Measurements from ENCODE around the gene UQCC3.
A peak's percentile ranks its signal among the peaks of the same experiment; 100 is the strongest.

The UQCC3 gene

DNA sequence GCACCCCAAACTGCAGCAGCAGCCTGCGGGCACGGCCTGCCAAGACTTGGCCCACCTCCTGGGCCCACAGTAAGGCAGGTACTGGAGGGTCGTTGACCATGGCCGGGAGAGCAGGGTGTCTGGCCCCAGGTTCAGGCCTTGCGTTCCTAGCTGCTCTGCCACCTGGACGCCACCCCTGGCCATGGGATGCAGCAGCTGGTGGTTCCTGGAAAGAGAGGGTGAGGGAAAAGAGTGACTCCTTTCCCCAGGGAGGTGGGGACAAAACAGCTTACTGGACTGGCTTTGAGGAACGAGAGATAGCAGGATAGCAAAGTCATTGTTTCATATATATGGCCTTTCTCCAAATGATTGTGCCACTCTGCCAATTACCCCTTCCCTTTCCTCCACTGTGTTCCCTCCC is 33.9 kb downstream of the UQCC3 start:
- no peak for DNase-seq

DNA sequence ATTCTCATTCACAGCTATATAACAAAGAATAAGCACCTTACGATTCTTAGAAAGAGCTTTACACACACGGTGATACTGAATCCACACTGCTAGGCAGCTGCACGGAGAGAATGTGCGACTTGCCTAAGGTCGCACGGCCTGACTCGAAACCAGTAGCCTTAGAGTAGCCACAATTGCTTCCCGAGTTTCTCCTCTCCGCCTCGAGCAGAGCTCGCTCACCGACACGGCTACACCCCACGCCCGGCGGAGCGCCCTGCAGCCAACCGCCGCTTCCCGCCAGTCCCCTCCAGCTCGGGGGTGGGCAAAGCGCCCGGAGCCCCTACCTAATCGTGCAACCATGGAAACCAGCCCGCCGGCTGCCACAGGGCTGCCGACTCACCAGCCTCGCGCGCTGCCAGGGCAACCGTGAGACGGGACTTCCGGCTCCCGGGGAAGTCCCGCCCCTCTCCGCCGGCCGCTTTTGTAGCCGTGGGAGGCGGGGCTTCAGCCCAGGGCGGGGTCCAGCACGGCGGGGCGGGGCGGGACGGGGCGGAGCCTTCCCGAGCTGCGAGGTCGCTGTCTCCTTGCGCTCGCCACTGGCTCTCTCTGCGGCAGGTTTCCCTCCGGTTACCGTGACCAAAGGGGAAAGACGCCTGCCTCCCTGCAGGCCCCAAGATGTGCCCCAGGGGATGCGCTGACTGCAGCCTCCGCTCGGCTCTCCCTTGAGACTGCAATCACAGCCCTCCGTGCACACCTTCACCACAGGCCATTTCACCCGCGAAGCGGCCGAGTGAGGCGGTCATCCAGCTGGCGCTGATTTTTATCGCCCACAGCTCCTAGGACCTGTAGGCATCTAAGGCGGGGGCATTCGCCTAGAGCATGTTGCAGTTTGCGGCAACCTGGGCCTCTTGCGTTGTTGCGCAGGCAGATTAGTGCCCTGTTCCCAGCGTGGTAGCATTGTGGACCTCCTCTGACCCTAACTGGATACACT is 34.7 kb downstream of the UQCC3 start:
- peak; percentile 92 for DNase-seq

DNA sequence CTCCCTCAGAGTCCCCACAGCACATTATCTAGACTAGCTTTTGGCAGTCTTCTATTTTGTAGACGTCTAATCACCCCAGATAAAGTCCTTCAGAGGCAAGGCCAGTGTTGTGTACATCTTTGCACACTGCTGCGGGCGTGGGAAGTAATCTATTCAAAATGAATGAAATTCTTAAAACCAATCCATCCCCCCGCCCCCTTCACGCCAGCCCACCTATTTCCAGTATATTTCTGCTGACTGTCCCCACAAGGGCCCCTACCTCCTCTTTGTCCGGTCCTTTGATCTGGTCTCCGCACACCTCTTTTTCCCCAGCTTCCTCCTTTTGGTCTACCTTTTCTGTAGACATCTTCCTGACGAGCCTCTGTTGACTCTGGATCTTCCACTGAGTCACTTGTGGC is 35.4 kb downstream of the UQCC3 start:
- DNase-seq, result no peak

DNA sequence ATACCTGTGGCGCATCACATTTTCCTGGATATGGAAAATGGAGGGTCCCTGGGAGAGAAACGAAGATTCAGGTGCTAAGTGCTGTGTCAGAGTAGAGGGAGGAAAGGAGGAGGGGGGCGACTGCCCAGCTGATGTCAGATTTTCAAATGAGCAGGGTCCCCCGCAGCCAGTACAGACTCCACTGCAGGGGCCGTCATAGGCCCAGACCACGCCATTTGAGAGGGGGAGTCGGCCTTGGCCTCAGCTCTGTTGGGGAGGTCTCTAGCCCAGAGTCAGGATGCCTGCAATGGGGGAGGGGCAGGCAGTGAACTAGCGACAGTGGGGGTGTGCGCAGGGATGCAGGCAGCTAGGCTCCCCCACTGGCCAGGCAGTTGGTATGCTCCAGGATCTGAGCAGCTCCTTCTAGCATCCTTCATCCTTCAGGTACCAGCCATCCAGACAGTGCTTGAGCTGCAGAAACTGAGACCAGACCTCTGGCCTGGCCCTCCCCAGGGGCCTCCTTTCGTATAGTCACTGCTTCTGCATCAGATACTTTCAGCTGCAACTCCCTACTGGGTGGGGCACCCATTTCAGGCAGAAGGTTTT is 35.9 kb downstream of the UQCC3 start, which contains the start of the genes BSCL2 and GNG3:
TSS of gene BSCL2 (minus strand) at position 148 of the 585 bp plus-strand sequence. CDS start 229 bp downstream, outside the sequence.
TSS of gene GNG3 (plus strand) at position 400 of the 585 bp plus-strand sequence. CDS start 620 bp downstream, outside the sequence.
- DNase-seq, result no peak

DNA sequence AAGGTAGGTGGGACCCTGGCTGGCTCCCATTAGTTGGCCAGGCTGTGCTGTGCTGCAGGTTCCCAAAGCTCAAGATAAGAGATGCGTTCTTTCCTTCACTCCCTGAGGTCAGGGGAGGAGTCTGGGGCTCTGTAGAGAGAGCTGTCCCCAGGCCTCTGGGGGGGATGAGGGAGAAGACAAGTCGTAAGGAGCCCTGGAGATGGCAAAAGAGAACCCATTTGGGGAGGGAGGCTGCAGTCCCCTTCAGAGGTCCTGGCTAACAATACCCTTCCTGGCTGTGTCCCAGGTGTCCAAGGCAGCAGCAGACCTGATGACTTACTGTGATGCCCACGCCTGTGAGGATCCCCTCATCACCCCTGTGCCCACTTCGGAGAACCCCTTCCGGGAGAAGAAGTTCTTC is 36.9 kb downstream of the UQCC3 start:
- no peak for DNase-seq

DNA sequence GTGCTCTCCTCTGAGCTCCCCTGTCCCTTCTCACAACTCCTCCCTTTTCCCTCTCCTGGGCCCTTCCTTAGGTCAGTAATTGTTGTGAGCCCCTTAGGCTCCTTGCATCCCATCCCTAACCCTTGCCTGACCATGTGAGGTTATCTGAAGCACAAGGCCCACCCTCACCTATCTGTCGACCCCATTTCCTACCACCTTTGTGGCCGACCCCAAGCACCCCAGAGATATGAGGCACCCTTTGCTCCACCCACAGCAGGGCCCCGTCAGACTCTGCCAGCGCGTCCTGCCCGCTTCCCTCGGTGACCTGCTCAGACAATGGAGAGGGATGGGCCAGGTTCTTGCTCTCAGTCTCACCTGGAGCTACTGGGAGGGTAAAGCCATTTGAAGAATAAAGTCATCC is 37.3 kb downstream of the UQCC3 start:
- no peak for DNase-seq

DNA sequence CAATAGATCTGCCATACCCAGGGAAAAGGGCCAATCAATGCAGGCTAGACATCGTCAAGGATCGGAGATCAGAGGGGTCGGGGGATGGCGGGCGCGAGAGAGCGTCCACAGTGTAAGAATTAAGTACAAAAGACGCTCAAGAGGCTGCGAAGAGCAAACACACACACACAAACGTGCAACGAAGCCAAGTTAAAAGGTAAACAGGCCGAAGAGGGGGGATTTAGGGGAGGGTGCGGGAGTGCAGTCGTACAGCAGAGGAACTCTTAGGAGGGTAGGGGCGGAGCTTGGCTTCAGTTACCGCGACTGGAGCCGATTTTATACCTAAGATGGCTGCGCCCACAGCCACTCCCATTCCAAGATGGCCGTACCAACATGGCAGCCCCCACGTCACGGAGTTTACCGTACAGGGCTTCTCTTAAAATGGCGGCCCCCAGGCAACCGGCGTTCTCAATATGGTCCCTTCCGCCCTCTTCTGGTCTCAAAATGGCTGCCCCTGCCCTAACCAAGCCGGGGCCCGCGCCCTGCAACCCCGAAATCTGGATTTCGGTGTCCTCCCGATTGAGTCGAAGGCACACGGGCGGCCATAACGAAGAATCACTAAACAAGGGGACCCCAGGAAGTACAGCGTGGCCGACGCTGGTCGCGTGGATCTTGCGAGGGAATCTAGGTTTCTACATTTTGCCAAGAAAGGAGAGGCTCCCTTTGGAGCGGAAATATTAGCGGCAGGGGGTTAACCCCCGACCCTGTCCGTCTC is 38.0 kb downstream of the UQCC3 start:
- DNase-seq, result peak; percentile 98

DNA sequence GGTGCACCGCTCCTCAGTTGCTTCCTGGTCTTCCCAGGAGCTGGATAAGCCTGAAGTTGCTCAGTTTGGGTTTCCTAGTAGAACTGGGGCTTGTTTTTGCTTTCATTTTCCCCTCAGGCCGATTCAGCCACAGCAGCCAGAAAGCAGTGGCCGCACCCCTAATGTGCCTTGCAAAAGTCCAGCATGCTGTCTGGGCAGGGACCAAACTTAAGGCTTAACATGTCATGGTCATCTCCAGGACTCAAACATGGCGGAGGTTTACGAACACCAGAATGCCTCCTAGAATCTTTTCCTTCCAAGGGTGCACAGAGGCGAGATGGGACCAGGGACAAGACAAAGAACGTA is 38.5 kb downstream of the UQCC3 start:
- DNase-seq, result no peak

DNA sequence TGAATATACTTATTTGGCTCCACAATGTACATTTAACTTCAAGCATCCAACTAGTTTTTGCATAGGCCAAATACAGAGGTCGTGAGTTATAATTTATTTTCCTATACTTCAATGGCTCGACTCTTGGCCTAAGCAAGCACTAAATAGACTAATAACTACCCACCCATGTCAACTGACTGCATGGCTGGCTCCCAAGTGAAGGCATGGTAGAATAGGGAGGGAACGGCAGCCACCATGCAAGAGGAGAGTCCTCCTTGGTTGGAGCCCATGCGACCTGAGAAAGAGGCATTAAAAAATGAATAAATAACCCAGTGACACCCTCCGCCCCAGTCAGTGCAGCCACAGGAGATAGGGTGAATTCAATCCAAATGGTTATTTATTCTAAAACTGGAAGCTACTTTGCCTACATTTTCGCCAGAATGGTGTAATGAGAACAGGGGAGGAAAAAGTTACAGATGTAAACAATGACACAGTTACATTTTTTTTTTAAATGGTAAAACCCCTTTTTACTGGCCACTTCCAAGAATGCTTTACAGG is 40.9 kb downstream of the UQCC3 start:
- no peak for DNase-seq

DNA sequence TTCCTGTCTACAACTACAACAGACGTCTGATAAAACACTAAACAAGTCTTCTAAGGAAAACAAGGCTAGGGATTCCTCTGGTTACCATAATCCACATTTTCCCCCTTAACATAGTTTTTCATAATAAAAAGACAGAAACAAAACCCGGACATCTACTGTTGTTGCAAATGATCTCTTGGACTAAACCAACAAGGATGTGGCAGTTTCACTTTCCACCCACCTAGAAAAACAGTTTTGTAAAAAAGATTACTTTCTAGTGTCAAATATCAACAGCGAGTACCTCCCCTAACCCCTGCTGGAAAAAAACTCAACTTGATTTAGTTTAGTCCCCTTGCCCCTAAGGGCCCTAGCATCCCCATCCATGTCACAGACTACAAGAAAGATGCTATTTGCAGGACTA is 41.4 kb downstream of the UQCC3 start:
- DNase-seq, result no peak

DNA sequence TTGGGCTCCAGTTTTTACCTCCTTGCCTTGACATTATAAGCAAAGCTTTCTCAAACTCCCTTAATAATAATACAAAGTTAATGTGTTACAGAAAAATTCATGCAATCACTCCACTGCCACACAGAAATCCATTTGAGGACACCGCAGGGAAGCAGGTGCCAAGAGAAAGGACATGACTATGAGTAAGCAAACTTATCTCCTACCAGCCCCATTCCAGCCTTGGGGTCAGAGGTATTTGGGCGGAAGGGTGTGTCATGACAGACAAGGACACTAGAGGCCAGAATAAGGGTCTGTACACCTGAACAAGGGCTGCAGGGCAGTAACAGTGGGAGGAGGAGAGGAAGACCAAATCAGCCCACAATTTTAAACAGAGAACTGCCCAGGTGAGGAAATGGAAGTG is 41.9 kb downstream of the UQCC3 start:
- no peak for DNase-seq

DNA sequence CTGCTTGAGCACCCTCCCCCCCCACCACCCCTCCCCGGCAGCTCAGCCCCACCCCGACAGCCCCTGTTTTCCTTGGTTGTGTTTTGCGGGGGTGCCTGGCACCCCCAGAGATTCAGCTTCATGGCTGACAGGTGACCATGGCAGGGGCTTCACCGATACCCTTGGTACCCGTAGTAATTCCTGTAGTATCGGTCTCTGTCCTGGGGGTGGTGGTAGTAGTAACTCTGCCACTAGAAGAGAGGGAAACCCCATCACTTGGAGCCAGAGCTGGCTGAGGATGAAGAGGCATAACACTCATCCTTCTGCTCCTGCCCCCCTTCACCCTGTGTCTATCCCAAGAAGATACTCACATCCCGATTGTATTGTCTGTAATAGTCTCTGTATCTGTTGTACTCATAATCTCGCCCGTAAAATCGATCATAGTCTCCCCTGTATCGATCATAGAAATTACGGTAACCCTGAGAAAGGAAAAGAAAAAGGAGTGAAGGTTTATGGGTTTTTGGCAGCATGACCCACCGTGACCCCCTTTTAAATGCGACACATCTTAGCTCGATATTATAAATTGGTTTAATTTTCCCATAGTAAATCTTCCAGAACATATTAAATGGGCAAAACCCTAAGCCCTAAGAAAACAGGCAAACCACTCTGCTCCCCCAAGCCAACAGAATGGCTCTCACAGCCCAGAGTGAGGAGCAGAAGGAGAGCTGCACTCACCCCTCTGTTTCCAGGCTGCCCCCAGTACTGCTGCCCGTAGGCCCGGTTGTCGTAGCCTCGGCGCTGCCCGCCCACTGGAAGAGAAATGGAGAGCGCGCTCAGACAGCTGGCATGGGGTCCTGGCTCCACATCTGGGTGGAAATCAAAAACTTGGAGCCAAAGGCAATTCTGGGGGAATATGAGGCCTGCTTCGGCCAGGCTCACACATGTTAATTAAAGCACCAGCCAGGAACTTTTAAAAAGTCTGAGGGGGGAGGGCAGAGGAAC is 44.0 kb downstream of the UQCC3 start:
- no peak for DNase-seq

DNA sequence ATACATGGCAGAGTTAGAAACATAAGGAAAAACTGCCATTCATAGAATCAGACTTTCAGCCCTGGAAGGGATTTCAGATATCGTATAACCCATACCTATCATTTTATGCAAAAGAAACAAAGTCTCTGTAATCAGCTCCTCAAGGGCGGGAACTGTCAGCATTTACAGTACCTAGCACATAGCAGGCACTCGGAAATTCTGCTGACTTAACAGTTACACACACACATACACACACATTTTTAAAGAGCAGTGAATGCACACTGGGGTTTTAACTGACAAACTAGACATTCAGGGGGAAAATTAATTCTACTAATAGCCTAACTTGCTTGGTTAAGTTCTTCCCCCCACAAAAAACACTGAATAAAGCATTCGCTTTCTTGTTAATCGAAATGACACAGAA is 44.7 kb downstream of the UQCC3 start:
- DNase-seq, result no peak

DNA sequence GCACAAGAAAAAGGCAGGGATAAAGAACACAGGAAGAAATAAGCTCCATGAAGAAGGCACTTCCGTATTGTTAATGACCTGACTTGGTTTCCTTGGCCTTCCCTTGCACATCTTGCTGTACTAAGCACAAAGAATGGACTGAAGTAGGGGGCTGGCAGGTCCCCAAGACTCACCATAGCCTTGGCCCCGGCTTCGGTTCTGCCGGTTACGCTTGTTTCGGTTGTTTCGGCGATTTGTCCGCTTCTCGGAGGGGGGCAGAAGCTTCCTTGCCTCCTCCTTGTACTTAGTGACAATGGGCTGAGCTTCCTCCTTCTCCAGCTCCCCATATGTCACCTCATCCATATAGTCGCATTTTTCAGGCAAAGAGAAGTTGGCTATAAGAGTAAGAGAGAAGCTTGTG is 45.3 kb downstream of the UQCC3 start:
- DNase-seq, result no peak

DNA sequence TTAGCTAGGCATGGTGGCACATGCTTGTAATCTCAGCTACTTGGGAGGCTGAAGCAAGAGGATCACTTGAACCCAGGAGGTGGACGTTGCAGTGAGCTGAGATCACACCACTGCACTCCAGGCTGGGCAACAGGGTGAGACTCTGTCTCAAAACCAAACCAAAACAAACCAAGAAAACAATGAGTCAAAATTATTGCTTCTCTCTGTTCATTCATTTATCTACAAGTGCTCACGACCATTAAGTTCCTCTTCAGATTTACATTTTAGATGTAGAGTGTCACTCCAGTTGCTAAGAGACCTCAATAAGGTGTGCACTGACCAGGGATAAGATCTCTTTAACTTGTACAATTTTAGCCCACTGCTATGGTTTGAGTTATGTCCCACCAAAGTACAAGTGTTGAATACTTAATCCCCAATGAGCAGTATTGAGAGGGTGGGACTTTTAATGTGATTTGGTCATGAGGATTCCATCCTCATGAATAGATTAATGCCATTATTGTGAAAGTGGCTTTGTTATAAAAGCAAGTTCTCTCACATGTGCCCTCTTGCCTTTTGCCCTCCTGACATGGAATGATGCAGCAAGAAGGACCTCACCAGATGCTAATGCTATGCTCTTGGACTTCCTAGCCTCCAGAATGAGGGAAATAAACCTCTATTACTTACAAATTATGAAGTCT is 48.0 kb downstream of the UQCC3 start:
- DNase-seq, result no peak

DNA sequence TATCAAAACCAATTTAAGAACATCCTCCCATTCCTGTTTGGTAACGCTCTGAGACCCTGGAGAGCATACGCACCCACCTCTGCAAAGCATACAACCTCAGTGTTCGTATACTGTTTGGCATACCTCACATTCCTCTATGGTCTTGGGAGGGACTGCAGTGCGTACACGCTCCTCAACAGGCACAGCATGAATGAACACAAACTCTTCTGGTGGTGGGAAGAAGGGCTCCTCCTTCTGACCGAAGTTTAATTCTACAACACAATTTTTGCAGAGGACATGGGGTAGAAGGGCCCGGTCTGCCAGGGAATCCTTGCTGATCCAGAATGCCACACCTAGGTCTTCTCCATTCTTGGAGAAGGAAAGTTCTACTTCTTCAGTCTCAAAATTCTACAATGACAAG is 50.5 kb downstream of the UQCC3 start:
- no peak for DNase-seq

Data from NCI-H526 treated with DMSO at 0.1 percent for 48 hours (cell line).